Caco-2 (cell line): Measurements from ENCODE around the gene LDHD. TPM values are rescaled to one million over a fixed set of nuclear protein-coding genes. Genes with fewer than 3 reads are reported as not detected.
A peak's percentile ranks its signal among the peaks of the same experiment; 100 is the strongest.

Experiments used
- BruUV-seq: library from RNA; stranded (reverse); fragments of 400-500 nt; replicated peaks from 2 replicates; lab custom pipeline; 2021; lab: Mats Ljungman, UMichigan
- CTCF ChIA-PET: fragments of 300-600 bp; sonication (Branson Sonifier 250); formaldehyde crosslinking; loops from one replicate; lab custom pipeline; 2022; ENCODE audit warnings: antibody characterized with exemption; lab: Charles Lee
- POLR2A ChIA-PET: fragments of 300-600 bp; sonication (Branson Sonifier 250); formaldehyde crosslinking; loops from one replicate; lab custom pipeline; 2022; ENCODE audit warnings: antibody characterized with exemption; lab: Charles Lee
- DNase-seq, 2 experiments: peaks; one replicate each; pipeline versions ENCODE4 v3.0.0 to v3.0.0-alpha.2; 2020 to 2022
- H3K27me3 ChIP-seq: replicated peaks from 2 replicates; pipeline ENCODE4 v1.6.0; 2011; ENCODE audit warnings: low read length; ENCODE audit not compliant: control insufficient read depth, insufficient read depth
- H3K36me3 ChIP-seq: 2 replicates; pipeline ENCODE4 v1.5.1; 2011; ENCODE audit warnings: low read length; ENCODE audit not compliant: control insufficient read depth, insufficient read depth
- H3K4me1 ChIP-seq: fragments of 250-450 bp; sonication (Bioruptor Pico); 2 replicates; pipeline ENCODE4 v1.5.1; 2020; ENCODE audit warnings: mild to moderate bottlenecking
- H3K4me3 ChIP-seq: 2 replicates; pipeline ENCODE4 v1.5.1; 2011; ENCODE audit warnings: low read depth, mild to moderate bottlenecking, control low read depth, low read length
- H3K9me3 ChIP-seq: fragments of 250-450 bp; sonication (Bioruptor Pico); 2 replicates; pipeline ENCODE4 v1.5.1; 2020; ENCODE audit warnings: mild to moderate bottlenecking, moderate library complexity
- H3K27ac Mint-ChIP-seq: one replicate; pipeline ENCODE4 v1.8.0; 2022; ENCODE audit warnings: mixed read lengths; ENCODE audit not compliant: unreplicated experiment
- H3K27me3 Mint-ChIP-seq: one replicate; pipeline ENCODE4 v1.8.0; 2022; ENCODE audit warnings: mixed read lengths; ENCODE audit not compliant: insufficient read depth, unreplicated experiment
- H3K36me3 Mint-ChIP-seq: one replicate; pipeline ENCODE4 v1.8.0; 2022; ENCODE audit warnings: mild to moderate bottlenecking, mixed read lengths; ENCODE audit not compliant: insufficient read depth, unreplicated experiment
- H3K4me1 Mint-ChIP-seq: one replicate; pipeline ENCODE4 v1.8.0; 2022; ENCODE audit warnings: low read depth, mixed read lengths; ENCODE audit not compliant: unreplicated experiment
- H3K4me3 Mint-ChIP-seq: one replicate; pipeline ENCODE4 v1.8.0; 2022; ENCODE audit warnings: mild to moderate bottlenecking, moderate library complexity, mixed read lengths; ENCODE audit not compliant: unreplicated experiment
- H3K9me3 Mint-ChIP-seq: one replicate; pipeline ENCODE4 v1.8.0; 2022; ENCODE audit warnings: mixed read lengths; ENCODE audit not compliant: unreplicated experiment
- CTCF ChIP-seq, 2 experiments: fragments of 200-600 bp in 1 of 2; IDR thresholded peaks; 1 replicate in 1 of 2; 2 replicates in 1 of 2; pipeline versions ENCODE4 v1.5.1 to v1.8.0; 2011 to 2022; ENCODE audit warnings: antibody characterized with exemption in 1 of 2, control low read depth in 1 of 2, inconsistent platforms in 1 of 2, low read depth in 1 of 2, low read length in 1 of 2, mild to moderate bottlenecking in 1 of 2, moderate library complexity in 1 of 2; ENCODE audit not compliant: insufficient read depth in 1 of 2, severe bottlenecking in 1 of 2, unreplicated experiment in 1 of 2
- intact Hi-C: fragments of 100-400 bp; cut with micrococcal nuclease; formaldehyde crosslinking; loops from one replicate; pipeline ENCODE4 v1.10.0; 2022; ENCODE audit not compliant: unreplicated experiment
- total RNA-seq: library from RNA; stranded (reverse); gene quantifications from 2 replicates; pipeline ENCODE4 v1.2.3, GENCODE V29; 2022

Gene LDHD
- total RNA-seq, 1 experiment from 2014 or later = 4.1 TPM

- H3K9me3 Mint-ChIP-seq = peaks cover 25% of the 10 kb centered on the region
- H3K27me3 Mint-ChIP-seq = no peaks in the 10 kb centered on the region
- H3K9me3 ChIP-seq = peaks cover 16% of the 10 kb centered on the region
- no peaks in the 10 kb centered on the region for H3K36me3 ChIP-seq
- TSS peak; percentile 82 for BruUV-seq
- H3K4me3 ChIP-seq = peak overlapping the region; percentile 77
- no peak overlapping the region for H3K27ac Mint-ChIP-seq
- no peaks in the 10 kb centered on the region for H3K27me3 ChIP-seq
- POLR2A ChIA-PET = interaction anchor here (0.7 kb wide), 1 partner anchor 77 kb away, joined by 3 read pairs; no protein-coding TSS in a partner anchor
- no peak for DNase-seq
- intact Hi-C loops = loop anchor here (1.0 kb wide), 1 partner anchor 20 kb away; no protein-coding TSS in a partner anchor
- no peaks in the 10 kb centered on the region for H3K4me1 Mint-ChIP-seq
- peaks cover 33% of the 10 kb centered on the region for H3K36me3 Mint-ChIP-seq
- CTCF ChIA-PET = no interaction called here
- no peaks in the 10 kb centered on the region for H3K4me1 ChIP-seq
- no peak for TF ChIP-seq CTCF (IDR thresholded peaks at IDR 0.05; ENCODE audit: insufficient read depth in 1 of 2, low read depth in 1 of 2, low read length in 1 of 2, severe bottlenecking in 1 of 2, unreplicated experiment in 1 of 2)
- H3K4me3 Mint-ChIP-seq = peak overlapping the region; percentile 87
Measured at GRCh38 chr16:75147968-75148310, 31.4 kb upstream of the LDHD start.

- Mint-ChIP-seq H3K4me3 (no peak overlapping the region), H3K4me1 (no peaks in the 10 kb centered on the region), H3K9me3 (no peaks in the 10 kb centered on the region), H3K27me3 (no peaks in the 10 kb centered on the region), H3K36me3 (peaks cover under 1% of the 10 kb centered on the region), H3K27ac (no peak overlapping the region)
- Histone ChIP-seq H3K9me3 (peaks cover 6% of the 10 kb centered on the region; the same call in 1 of the 2 replicates), H3K4me3 (no peak overlapping the region), H3K36me3 (peaks cover 1% of the 10 kb centered on the region; the same call in 1 of the 2 replicates), H3K27me3 (no peaks in the 10 kb centered on the region), H3K4me1 (no peaks in the 10 kb centered on the region)
- no TSS peak for BruUV-seq
- DNase-seq = no peak
- no peak for TF ChIP-seq CTCF (IDR thresholded peaks at IDR 0.05; ENCODE audit: insufficient read depth in 1 of 2, low read depth in 1 of 2, low read length in 1 of 2, severe bottlenecking in 1 of 2, unreplicated experiment in 1 of 2)
- ChIA-PET CTCF (no interaction called here), POLR2A (no interaction called here)
- intact Hi-C loops = no loop called here
Measured at GRCh38 chr16:75143941-75144340, 27.4 kb upstream of the LDHD start.

- H3K36me3 ChIP-seq = peaks cover 1% of the 10 kb centered on the region; the same call in 1 of the 2 replicates
- no peak overlapping the region for H3K27ac Mint-ChIP-seq
- intact Hi-C loops = no loop called here
- TF ChIP-seq CTCF (IDR thresholded peaks at IDR 0.05; ENCODE audit: insufficient read depth in 1 of 2, low read depth in 1 of 2, low read length in 1 of 2, severe bottlenecking in 1 of 2, unreplicated experiment in 1 of 2) = no peak
- H3K36me3 Mint-ChIP-seq = peaks cover 5% of the 10 kb centered on the region
- no peaks in the 10 kb centered on the region for H3K27me3 Mint-ChIP-seq
- no peaks in the 10 kb centered on the region for H3K4me1 ChIP-seq
- H3K4me1 Mint-ChIP-seq = no peaks in the 10 kb centered on the region
- H3K4me3 ChIP-seq = no peak overlapping the region
- DNase-seq = peak in 1 of 2 experiments; percentile 30
- H3K4me3 Mint-ChIP-seq = no peak overlapping the region
- H3K9me3 Mint-ChIP-seq = no peaks in the 10 kb centered on the region
- H3K9me3 ChIP-seq = peaks cover 6% of the 10 kb centered on the region; the same call in 1 of the 2 replicates
- ChIA-PET CTCF (interaction anchor here (0.6 kb wide), 1 partner anchor 154 kb away, joined by 3 read pairs; the partner anchor contains the start of gene WDR59), POLR2A (no interaction called here)
- H3K27me3 ChIP-seq = no peaks in the 10 kb centered on the region
- BruUV-seq = no TSS peak
Measured at GRCh38 chr16:75139498-75139897, 22.9 kb upstream of the LDHD start.
